Nephron progenitor cell (in vitro differentiated cells): ENCODE data around the gene MCF2.
A peak's percentile ranks its signal among the peaks of the same experiment; 100 is the strongest.

Source experiments
- DNase-seq: peaks from one replicate; pipeline ENCODE4 v3.0.0; 2021
- H3K27ac Mint-ChIP-seq: 2 replicates; pipeline ENCODE4 v1.8.0; 2021; ENCODE audit warnings: mild to moderate bottlenecking, moderate library complexity, mixed read lengths
- H3K27me3 Mint-ChIP-seq: 2 replicates; pipeline ENCODE4 v1.8.0; 2021; ENCODE audit warnings: mild to moderate bottlenecking, low read depth, mixed read lengths; ENCODE audit not compliant: poor library complexity
- H3K36me3 Mint-ChIP-seq: 2 replicates; pipeline ENCODE4 v1.8.0; 2021; ENCODE audit warnings: low read depth, mixed read lengths
- H3K4me1 Mint-ChIP-seq: 2 replicates; pipeline ENCODE4 v1.8.0; 2021; ENCODE audit warnings: mixed read lengths
- H3K4me3 Mint-ChIP-seq: 2 replicates; pipeline ENCODE4 v1.8.0; 2021; ENCODE audit warnings: mild to moderate bottlenecking, moderate library complexity, mixed read lengths
- H3K9me3 Mint-ChIP-seq: 2 replicates; pipeline ENCODE4 v1.8.0; 2021; ENCODE audit warnings: mild to moderate bottlenecking, moderate library complexity, mixed read lengths
- TF ChIP-seq, protein P1 (sequence below): fragments of 200-600 bp; sonication (generic); IDR thresholded peaks from 2 replicates; pipeline ENCODE4 v1.5.0; 2021; ENCODE audit warnings: antibody characterized with exemption

Gene MCF2

DNA sequence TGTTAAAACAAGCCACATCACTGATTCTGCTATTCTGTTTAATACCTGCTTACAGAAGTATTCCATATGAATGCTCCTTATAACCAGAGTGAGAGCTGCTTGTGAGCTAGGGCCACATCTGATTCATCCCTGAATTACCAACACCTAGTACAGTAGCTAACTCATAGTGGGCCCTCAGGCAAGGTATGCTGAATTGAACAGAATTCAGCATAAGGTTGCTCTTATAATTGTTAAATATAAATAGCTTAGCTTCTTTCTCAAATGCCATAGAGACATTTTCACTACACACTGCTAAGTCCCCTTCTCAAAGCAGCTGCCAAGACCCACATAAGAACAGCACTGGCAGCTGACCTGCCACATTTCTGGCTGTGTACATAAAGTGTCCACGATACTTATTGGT is 27.0 kb upstream of the MCF2 start:
- no peaks in the 10 kb centered on the region for H3K4me1 Mint-ChIP-seq
- H3K36me3 Mint-ChIP-seq, result peaks cover 11% of the 10 kb centered on the region
- no peak for DNase-seq
- H3K27ac Mint-ChIP-seq, result no peak overlapping the region
- no peaks in the 10 kb centered on the region for H3K27me3 Mint-ChIP-seq
- TF ChIP-seq, protein P1, sequence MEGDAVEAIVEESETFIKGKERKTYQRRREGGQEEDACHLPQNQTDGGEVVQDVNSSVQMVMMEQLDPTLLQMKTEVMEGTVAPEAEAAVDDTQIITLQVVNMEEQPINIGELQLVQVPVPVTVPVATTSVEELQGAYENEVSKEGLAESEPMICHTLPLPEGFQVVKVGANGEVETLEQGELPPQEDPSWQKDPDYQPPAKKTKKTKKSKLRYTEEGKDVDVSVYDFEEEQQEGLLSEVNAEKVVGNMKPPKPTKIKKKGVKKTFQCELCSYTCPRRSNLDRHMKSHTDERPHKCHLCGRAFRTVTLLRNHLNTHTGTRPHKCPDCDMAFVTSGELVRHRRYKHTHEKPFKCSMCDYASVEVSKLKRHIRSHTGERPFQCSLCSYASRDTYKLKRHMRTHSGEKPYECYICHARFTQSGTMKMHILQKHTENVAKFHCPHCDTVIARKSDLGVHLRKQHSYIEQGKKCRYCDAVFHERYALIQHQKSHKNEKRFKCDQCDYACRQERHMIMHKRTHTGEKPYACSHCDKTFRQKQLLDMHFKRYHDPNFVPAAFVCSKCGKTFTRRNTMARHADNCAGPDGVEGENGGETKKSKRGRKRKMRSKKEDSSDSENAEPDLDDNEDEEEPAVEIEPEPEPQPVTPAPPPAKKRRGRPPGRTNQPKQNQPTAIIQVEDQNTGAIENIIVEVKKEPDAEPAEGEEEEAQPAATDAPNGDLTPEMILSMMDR, result no peak
- H3K9me3 Mint-ChIP-seq, result no peaks in the 10 kb centered on the region
- H3K4me3 Mint-ChIP-seq, result no peak overlapping the region

DNA sequence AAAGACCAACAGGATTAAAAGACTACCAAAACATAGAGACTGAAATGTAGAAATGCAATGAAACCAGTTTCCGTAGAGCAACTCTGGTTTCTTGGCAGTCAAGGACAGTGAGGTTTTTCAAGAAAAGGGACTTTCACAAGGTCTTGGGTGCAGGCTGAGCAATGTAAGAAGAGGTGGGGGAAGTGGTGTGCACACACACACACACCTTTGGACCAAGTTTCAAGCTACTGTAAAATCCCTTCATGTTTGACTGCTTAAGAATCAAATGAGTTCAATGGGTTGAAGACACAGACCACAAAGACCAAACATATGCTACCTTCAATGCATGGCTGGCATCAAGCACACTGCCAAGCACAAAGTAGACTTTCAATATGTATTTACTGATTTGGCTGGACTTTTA is 17.8 kb upstream of the MCF2 start:
- DNase-seq, result no peak
- no peaks in the 10 kb centered on the region for H3K4me1 Mint-ChIP-seq
- no peak overlapping the region for H3K4me3 Mint-ChIP-seq
- H3K27ac Mint-ChIP-seq, result no peak overlapping the region
- peaks cover 19% of the 10 kb centered on the region for H3K9me3 Mint-ChIP-seq
- H3K27me3 Mint-ChIP-seq, result peaks cover 2% of the 10 kb centered on the region
- TF ChIP-seq, protein P1, result no peak
- H3K36me3 Mint-ChIP-seq, result no peaks in the 10 kb centered on the region

DNA sequence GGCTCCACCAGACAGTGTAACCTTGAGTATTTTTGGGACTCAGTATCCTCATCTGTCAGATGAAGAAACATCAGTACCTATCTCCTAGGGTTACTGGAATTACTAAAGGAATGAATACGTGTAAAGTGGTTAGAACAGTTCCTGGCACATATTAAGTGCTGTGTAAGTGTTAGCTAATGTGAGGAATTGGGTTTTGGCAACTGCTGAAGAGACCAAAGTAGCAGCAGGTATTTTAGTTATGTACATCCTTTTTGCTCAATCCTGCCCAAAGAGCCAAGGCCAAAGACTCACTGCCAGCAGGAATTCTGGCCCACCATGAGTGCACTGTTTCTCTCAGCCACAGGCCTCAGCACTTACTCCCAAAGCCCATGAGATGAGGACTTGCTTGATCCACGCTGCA is 16.7 kb upstream of the MCF2 start:
- Mint-ChIP-seq H3K4me1 (peaks cover 8% of the 10 kb centered on the region), H3K9me3 (peaks cover 28% of the 10 kb centered on the region), H3K27me3 (peaks cover 2% of the 10 kb centered on the region), H3K27ac (no peak overlapping the region), H3K36me3 (peaks cover 4% of the 10 kb centered on the region), H3K4me3 (no peak overlapping the region)
- DNase-seq, result no peak
- TF ChIP-seq, protein P1, result no peak

DNA sequence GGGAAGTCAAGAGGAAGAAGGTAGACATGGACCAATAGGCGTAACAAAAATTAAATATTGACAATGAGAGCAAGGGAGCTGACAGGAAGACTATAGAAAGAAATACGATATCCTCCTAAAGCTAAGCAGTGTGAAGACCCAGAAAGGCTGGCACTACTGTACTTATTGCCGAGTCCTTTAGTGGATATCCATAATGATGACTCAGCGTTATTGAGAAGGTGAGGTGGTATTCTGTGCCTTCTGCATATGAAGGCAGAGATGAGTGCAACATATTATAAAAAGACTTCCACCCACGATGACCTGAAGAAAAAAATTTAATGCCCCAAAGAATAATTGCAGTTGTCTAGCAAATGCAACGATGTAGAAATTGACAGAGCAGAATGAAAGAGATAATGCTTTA is 13.0 kb upstream of the MCF2 start:
- H3K36me3 Mint-ChIP-seq, result peaks cover 6% of the 10 kb centered on the region
- H3K27me3 Mint-ChIP-seq, result peaks cover 2% of the 10 kb centered on the region
- peaks cover 10% of the 10 kb centered on the region for H3K4me1 Mint-ChIP-seq
- H3K27ac Mint-ChIP-seq, result no peak overlapping the region
- H3K4me3 Mint-ChIP-seq, result no peak overlapping the region
- H3K9me3 Mint-ChIP-seq, result peaks cover 51% of the 10 kb centered on the region
- DNase-seq, result no peak
- TF ChIP-seq, protein P1, result no peak

DNA sequence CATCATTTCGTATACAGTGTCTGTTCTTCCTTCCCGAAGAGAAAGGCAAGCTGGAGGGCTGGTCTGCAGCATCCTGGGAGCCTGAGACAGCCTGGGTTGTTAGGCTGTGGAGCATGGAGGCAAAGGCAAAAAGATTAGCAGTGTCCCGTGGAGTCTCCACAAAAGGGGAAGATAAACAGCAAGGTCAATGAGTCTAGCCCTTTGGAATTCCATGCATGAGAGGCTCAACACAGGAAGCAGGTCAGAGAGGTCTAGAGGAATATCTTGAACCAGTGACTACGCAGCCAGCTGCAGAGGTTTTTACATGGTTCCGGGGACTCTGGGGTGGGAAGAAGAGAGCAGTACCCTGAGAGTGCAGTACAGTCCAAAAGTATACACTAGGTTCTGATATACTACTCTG is 12.2 kb upstream of the MCF2 start:
- H3K9me3 Mint-ChIP-seq, result peaks cover 53% of the 10 kb centered on the region
- TF ChIP-seq, protein P1, result no peak

DNA sequence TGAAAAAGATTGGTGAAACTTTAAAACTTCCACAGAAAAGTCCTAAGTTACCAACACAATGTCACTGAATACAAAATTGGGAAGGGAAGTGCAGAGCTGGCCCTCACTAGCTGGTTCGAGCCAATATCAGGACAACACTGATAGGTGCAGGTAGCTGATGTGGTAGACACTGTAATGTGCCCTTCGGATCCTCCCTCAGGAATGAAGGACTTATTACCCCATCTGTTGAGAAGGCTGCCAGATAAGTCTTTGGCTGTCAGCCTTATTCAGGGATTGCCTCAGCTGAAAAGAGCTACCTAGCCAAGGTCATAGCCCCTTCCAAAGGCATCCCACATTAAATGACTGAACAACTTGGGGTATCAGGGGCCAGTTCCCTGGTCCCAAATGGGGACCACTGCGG is 5.3 kb downstream of the MCF2 start:
- no peak overlapping the region for H3K27ac Mint-ChIP-seq
- peaks cover 11% of the 10 kb centered on the region for H3K27me3 Mint-ChIP-seq
- no peak for DNase-seq
- TF ChIP-seq, protein P1, result no peak
- peaks cover 38% of the 10 kb centered on the region for H3K9me3 Mint-ChIP-seq
- no peaks in the 10 kb centered on the region for H3K4me1 Mint-ChIP-seq
- H3K36me3 Mint-ChIP-seq, result no peaks in the 10 kb centered on the region
- no peak overlapping the region for H3K4me3 Mint-ChIP-seq

More for the DNA sequence above, 12.2 kb upstream of the MCF2 start:
- peaks cover 2% of the 10 kb centered on the region for H3K27me3 Mint-ChIP-seq
- H3K4me1 Mint-ChIP-seq, result peaks cover 10% of the 10 kb centered on the region
- H3K36me3 Mint-ChIP-seq, result peaks cover 6% of the 10 kb centered on the region
- no peak overlapping the region for H3K27ac Mint-ChIP-seq
- no peak overlapping the region for H3K4me3 Mint-ChIP-seq
- DNase-seq, result peak; percentile 1
